HCT116 (cell line): ENCODE data around the gene SLC9A7. TPM values are rescaled to one million over a fixed set of nuclear protein-coding genes. Genes with fewer than 3 reads are reported as not detected.

Experiments used
- ATAC-seq: fragments of 200-7000 bp; cut with Tn5 transposase; 2 replicates; pipeline ENCODE4 v1.9.1; 2020; ENCODE audit warnings: mild to moderate bottlenecking, moderate library complexity
- BruUV-seq: library from RNA; stranded (reverse); fragments of 400-500 nt; replicated peaks from 2 replicates; lab custom pipeline; 2021; lab: Mats Ljungman, UMichigan
- CTCF ChIA-PET: fragments of 300-600 bp; sonication (Branson Sonifier 250); formaldehyde crosslinking; loops from one replicate; lab custom pipeline; 2021; ENCODE audit warnings: antibody characterized with exemption; lab: Charles Lee
- POLR2A ChIA-PET: fragments of 300-600, 350-600 bp; sonication (Branson Sonifier 250); formaldehyde crosslinking; loops from one replicate; lab custom pipeline; 2021; ENCODE audit warnings: antibody characterized with exemption; lab: Charles Lee
- RAD21 ChIA-PET, 2 experiments: fragments of 300-600 bp; sonication (Branson Sonifier 250); formaldehyde crosslinking; loops; one replicate each; lab custom pipeline; 2023; ENCODE audit warnings: low total read pairs in 2 of 2; ENCODE audit not compliant: uncharacterized antibody in 2 of 2, unreplicated experiment in 2 of 2, low non-redundant PET in 1 of 2; lab: Charles Lee
- DNase-seq: peaks from one replicate; pipeline ENCODE4 v3.0.0-alpha.2; 2010; ENCODE audit warnings: low read depth, low spot score
- H2AFZ ChIP-seq: fragments of 200-600 bp; shearing (Covaris generic), sonication (generic); 2 replicates; pipeline ENCODE4 v1.6.1; 2017; ENCODE audit warnings: low read depth, mixed run types, mixed read lengths, antibody characterized with exemption, low read length; ENCODE audit not compliant: poor library complexity, severe bottlenecking
- H3K27ac ChIP-seq: 2 replicates; pipeline ENCODE4 v1.5.1; 2012; ENCODE audit warnings: low read depth, low read length
- H3K27me3 ChIP-seq: fragments of 200-600 bp; sonication (generic); 2 replicates; pipeline ENCODE4 v1.6.1; 2016; ENCODE audit warnings: mixed run types, low read length, mixed read lengths; ENCODE audit not compliant: insufficient read depth
- H3K36me3 ChIP-seq, 2 experiments: fragments of 200-500 bp in 1 of 2; fragments of 200-600 bp in 1 of 2; sonication (Bioruptor generic) in 1 of 2; sonication (generic) in 1 of 2; 2 replicates each; pipeline versions ENCODE4 v1.5.1 to v1.6.1; 2014 to 2016; ENCODE audit warnings: low read length in 2 of 2, inconsistent platforms in 1 of 2, mixed read lengths in 1 of 2, mixed run types in 1 of 2; ENCODE audit not compliant: insufficient read depth in 2 of 2, control insufficient read depth in 1 of 2
- H3K4me1 ChIP-seq, 2 experiments: fragments of 200-600 bp in 1 of 2; sonication (generic) in 1 of 2; 2 replicates each; pipeline versions ENCODE4 v1.5.1 to v1.6.1; 2012 to 2017; ENCODE audit warnings: low read length in 2 of 2, inconsistent platforms in 1 of 2, mild to moderate bottlenecking in 1 of 2, mixed read lengths in 1 of 2, mixed run types in 1 of 2, moderate library complexity in 1 of 2; ENCODE audit not compliant: insufficient read depth in 2 of 2, control insufficient read depth in 1 of 2
- H3K4me2 ChIP-seq: fragments of 200-600 bp; sonication (generic); 2 replicates; pipeline ENCODE4 v1.6.1; 2017; ENCODE audit warnings: mixed run types, low read length, mixed read lengths
- H3K4me3 ChIP-seq, 2 experiments: fragments of 200-600 bp in 1 of 2; sonication (generic) in 1 of 2; replicated peaks in 1 of 2; 2 replicates each; pipeline ENCODE4 v1.5.1; 2011 to 2016; ENCODE audit warnings: low read length in 2 of 2, control low read depth in 1 of 2, low read depth in 1 of 2, mild to moderate bottlenecking in 1 of 2, mixed read lengths in 1 of 2, mixed run types in 1 of 2
- H3K79me2 ChIP-seq: fragments of 200-600 bp; sonication (generic); 2 replicates; pipeline ENCODE4 v1.6.1; 2017; ENCODE audit warnings: mild to moderate bottlenecking, mixed run types, low read length, moderate library complexity, mixed read lengths; ENCODE audit not compliant: insufficient read depth
- H3K9ac ChIP-seq: fragments of 200-600 bp; sonication (generic); 2 replicates; pipeline ENCODE4 v1.6.1; 2016; ENCODE audit warnings: low read length, mixed read lengths
- H3K9me2 ChIP-seq: fragments of 200-600 bp; sonication (generic), shearing (Covaris generic); 2 replicates; pipeline ENCODE4 v1.6.1; 2017; ENCODE audit warnings: mixed run types, mild to moderate bottlenecking, moderate library complexity; ENCODE audit not compliant: insufficient read depth
- H3K9me3 ChIP-seq, 2 experiments: fragments of 200-500 bp in 1 of 2; fragments of 200-600 bp in 1 of 2; sonication (Bioruptor generic) in 1 of 2; sonication (generic) in 1 of 2; 2 replicates each; pipeline ENCODE4 v1.6.1; 2014 to 2017; ENCODE audit warnings: low read length in 2 of 2, mixed read lengths in 2 of 2, inconsistent platforms in 1 of 2, low read depth in 1 of 2, mild to moderate bottlenecking in 1 of 2, mixed run types in 1 of 2, moderate library complexity in 1 of 2; ENCODE audit not compliant: control insufficient read depth in 1 of 2, insufficient read depth in 1 of 2
- H4K20me1 ChIP-seq: fragments of 200-600 bp; sonication (generic), shearing (Covaris generic); 2 replicates; pipeline ENCODE4 v1.6.1; 2017; ENCODE audit warnings: mixed run types, mild to moderate bottlenecking, moderate library complexity; ENCODE audit not compliant: insufficient read depth
- POLR2A ChIP-seq: IDR thresholded peaks from 2 replicates; pipeline ENCODE4 v1.7.0; 2011; ENCODE audit warnings: borderline replicate concordance; ENCODE audit not compliant: insufficient read depth, insufficient read length; ENCODE audit errors: extremely low read depth
- RAD21 ChIP-seq: IDR thresholded peaks from 2 replicates; pipeline ENCODE4 v1.6.1; 2012; ENCODE audit warnings: low read depth, mild to moderate bottlenecking
- intact Hi-C: fragments of 100-400 bp; cut with micrococcal nuclease; formaldehyde crosslinking; loops from 2 replicates; pipeline ENCODE4 v1.10.0; 2022
- total RNA-seq: library from RNA; stranded (reverse); gene quantifications from one replicate; pipeline ENCODE4 v1.2.1, GENCODE V29; 2021; ENCODE audit not compliant: unreplicated experiment
- TF ChIP-seq, protein P1 (sequence below), 3 experiments: fragments of 200-600 bp in 1 of 3; sonication (generic) in 1 of 3; IDR thresholded peaks in 2 of 3; conservative IDR thresholded peaks in 1 of 3; 2 replicates each; pipeline ENCODE4 v1.5.1; 2012 to 2017; ENCODE audit warnings: low read depth in 2 of 3, low read length in 2 of 3, antibody characterized with exemption in 1 of 3, borderline replicate concordance in 1 of 3, control low read depth in 1 of 3, mild to moderate bottlenecking in 1 of 3, mixed read lengths in 1 of 3, mixed run types in 1 of 3, moderate library complexity in 1 of 3; ENCODE audit not compliant: insufficient read depth in 1 of 3
- TF ChIP-seq, protein P2 (sequence below): IDR thresholded peaks from 2 replicates; pipeline ENCODE4 v1.6.1; 2012

SLC9A7 gene
- total RNA-seq, 1 experiment from 2014 or later = 18.6 TPM

DNA sequence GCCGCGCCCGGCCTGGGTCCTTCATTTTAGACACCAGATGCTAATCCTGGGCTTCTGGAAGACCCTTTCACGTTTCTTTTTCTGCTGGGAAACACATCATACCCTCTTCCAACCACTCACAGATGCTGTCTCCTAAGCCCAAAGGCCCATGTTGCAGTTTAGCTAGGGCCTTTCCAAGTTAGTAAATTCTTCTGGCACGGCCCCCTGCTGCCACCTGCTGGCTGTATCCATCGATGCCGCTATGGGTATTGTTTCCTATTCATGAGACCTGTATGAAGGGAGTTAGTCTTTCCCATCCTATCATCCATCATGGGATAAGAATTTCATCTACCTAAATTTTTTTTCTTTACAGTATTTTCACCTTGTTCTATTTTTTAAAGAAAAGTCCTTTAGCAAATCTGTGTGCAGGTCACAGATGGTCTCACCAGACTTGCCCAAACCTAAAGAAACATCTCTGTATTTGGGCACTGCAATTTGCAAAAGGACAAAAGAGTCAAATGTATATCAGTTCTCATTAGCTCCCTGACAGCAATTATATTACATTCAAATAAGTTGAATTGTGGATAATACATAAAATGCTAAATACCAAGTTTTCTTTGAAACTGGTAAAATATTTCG, 37.8 kb upstream of the SLC9A7 start:
- Histone ChIP-seq H3K4me3 (no peak overlapping the region), H3K79me2 (no peaks in the 10 kb centered on the region), H3K27me3 (no peaks in the 10 kb centered on the region), H4K20me1 (no peaks in the 10 kb centered on the region), H3K4me2 (no peak overlapping the region), H2AFZ (no peak overlapping the region), H3K36me3 (no peaks in the 10 kb centered on the region), H3K27ac (no peak overlapping the region), H3K9ac (no peak overlapping the region), H3K4me1 (peaks cover under 1 to 26% of the 10 kb centered on the region in 2 experiments; a peak in 3 of 4 replicates), H3K9me2 (no peaks in the 10 kb centered on the region), H3K9me3 (no peaks in the 10 kb centered on the region)
- POLR2A ChIA-PET = interaction anchor here (0.5 kb wide), 1 partner anchor 348 kb away, joined by 3 read pairs; the partner anchor contains the start of gene NDUFB11
- TF ChIP-seq RAD21 (peak; percentile 91), POLR2A (no peak)
- TF ChIP-seq, protein P1, sequence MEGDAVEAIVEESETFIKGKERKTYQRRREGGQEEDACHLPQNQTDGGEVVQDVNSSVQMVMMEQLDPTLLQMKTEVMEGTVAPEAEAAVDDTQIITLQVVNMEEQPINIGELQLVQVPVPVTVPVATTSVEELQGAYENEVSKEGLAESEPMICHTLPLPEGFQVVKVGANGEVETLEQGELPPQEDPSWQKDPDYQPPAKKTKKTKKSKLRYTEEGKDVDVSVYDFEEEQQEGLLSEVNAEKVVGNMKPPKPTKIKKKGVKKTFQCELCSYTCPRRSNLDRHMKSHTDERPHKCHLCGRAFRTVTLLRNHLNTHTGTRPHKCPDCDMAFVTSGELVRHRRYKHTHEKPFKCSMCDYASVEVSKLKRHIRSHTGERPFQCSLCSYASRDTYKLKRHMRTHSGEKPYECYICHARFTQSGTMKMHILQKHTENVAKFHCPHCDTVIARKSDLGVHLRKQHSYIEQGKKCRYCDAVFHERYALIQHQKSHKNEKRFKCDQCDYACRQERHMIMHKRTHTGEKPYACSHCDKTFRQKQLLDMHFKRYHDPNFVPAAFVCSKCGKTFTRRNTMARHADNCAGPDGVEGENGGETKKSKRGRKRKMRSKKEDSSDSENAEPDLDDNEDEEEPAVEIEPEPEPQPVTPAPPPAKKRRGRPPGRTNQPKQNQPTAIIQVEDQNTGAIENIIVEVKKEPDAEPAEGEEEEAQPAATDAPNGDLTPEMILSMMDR (IDR thresholded peaks at IDR 0.05 in 2 of 3, conservative IDR thresholded peaks at IDR 0.05 in 1 of 3; ENCODE audit: borderline replicate concordance in 1 of 3, insufficient read depth in 1 of 3, low read depth in 2 of 3, low read length in 2 of 3) = peak; percentile 70 to 77 (median 73); a peak in 5 of 6 replicates
- TF ChIP-seq, protein P2, sequence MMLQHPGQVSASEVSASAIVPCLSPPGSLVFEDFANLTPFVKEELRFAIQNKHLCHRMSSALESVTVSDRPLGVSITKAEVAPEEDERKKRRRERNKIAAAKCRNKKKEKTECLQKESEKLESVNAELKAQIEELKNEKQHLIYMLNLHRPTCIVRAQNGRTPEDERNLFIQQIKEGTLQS = no peak
- peak; percentile 36 for DNase-seq
- peak; percentile 79 for ATAC-seq
- RAD21 ChIA-PET = interaction anchor here (1.1 to 1.4 kb wide), 4 partner anchors 37 to 242 kb away, joined by 3 to 5 read pairs (median 4); partner anchors contain the start of gene SLC9A7 (in 1 of the 2)
- intact Hi-C loops = loop anchor here (1.0 to 5.0 kb wide), 2 partner anchors 37 to 144 kb away; partner anchors contain the start of gene SLC9A7
- BruUV-seq = no TSS peak
- CTCF ChIA-PET = interaction anchor here (0.6 to 1.3 kb wide), 8 partner anchors 26 to 297 kb away, joined by 3 to 8 read pairs (median 3); partner anchors contain the start of gene SLC9A7
